ENCODE measurements around the gene LRRC9. TPM values are rescaled to one million over a fixed set of nuclear protein-coding genes. Genes with fewer than 3 reads are reported as not detected.

Gene LRRC9
- total RNA-seq, 1 donor from 2014 or later, result not detected

- ATAC-seq (no peak), DNase-seq (no peak)
- no peak for TF ChIP-seq CTCF (IDR thresholded peaks at IDR 0.05)
- intact Hi-C loops (cut with DNase I), result no loop called here
- Histone ChIP-seq H3K36me3 (no peaks in the 10 kb centered on the region), H3K27ac (no peak overlapping the region), H3K4me3 (no peak overlapping the region), H3K9me3 (no peaks in the 10 kb centered on the region), H3K27me3 (ENCODE audit: low read depth) (peaks cover 4% of the 10 kb centered on the region), H3K4me1 (no peaks in the 10 kb centered on the region)
Measured at GRCh38 chr14:59895721-59896120, 24.2 kb upstream of the LRRC9 start.

- TF ChIP-seq CTCF (IDR thresholded peaks at IDR 0.05), result peak; percentile 48
- H3K27me3 ChIP-seq (ENCODE audit: low read depth), result peaks cover 4% of the 10 kb centered on the region
- H3K4me3 ChIP-seq, result no peak overlapping the region
- H3K27ac ChIP-seq, result no peak overlapping the region
- H3K9me3 ChIP-seq, result no peaks in the 10 kb centered on the region
- DNase-seq (no peak), ATAC-seq (peak; percentile 54 to 68)
- H3K36me3 ChIP-seq, result no peaks in the 10 kb centered on the region
- H3K4me1 ChIP-seq, result no peaks in the 10 kb centered on the region
- intact Hi-C loops (cut with DNase I), result no loop called here
Measured at GRCh38 chr14:59897757-59898383, 22.1 kb upstream of the LRRC9 start.

- TF ChIP-seq CTCF (IDR thresholded peaks at IDR 0.05), result no peak
- Histone ChIP-seq H3K27ac (no peak overlapping the region), H3K9me3 (no peaks in the 10 kb centered on the region), H3K36me3 (no peaks in the 10 kb centered on the region), H3K4me3 (no peak overlapping the region), H3K4me1 (no peaks in the 10 kb centered on the region), H3K27me3 (ENCODE audit: low read depth) (no peaks in the 10 kb centered on the region)
- no peak for ATAC-seq
- intact Hi-C loops (cut with DNase I), result no loop called here
- DNase-seq, result no peak
Measured at GRCh38 chr14:59900556-59900955, 19.4 kb upstream of the LRRC9 start.

GRCh38 chr14:59904184-59904583 is 15.8 kb upstream of the LRRC9 start:
- intact Hi-C loops (cut with DNase I), result no loop called here

GRCh38 chr14:59905188-59905587 is 14.8 kb upstream of the LRRC9 start:
- Histone ChIP-seq H3K36me3 (no peaks in the 10 kb centered on the region), H3K4me3 (no peak overlapping the region), H3K9me3 (no peaks in the 10 kb centered on the region), H3K4me1 (no peaks in the 10 kb centered on the region), H3K27me3 (ENCODE audit: low read depth) (no peaks in the 10 kb centered on the region), H3K27ac (no peak overlapping the region)
- no peak for DNase-seq
- intact Hi-C loops (cut with DNase I), result no loop called here
- no peak for TF ChIP-seq CTCF (IDR thresholded peaks at IDR 0.05)
- no peak for ATAC-seq

More at GRCh38 chr14:59904184-59904583, 15.8 kb upstream of the LRRC9 start:
- H3K36me3 ChIP-seq, result no peaks in the 10 kb centered on the region
- no peak overlapping the region for H3K27ac ChIP-seq
- DNase-seq, result no peak
- no peaks in the 10 kb centered on the region for H3K9me3 ChIP-seq
- no peak for ATAC-seq
- no peak overlapping the region for H3K4me3 ChIP-seq
- H3K4me1 ChIP-seq, result no peaks in the 10 kb centered on the region
- TF ChIP-seq CTCF (IDR thresholded peaks at IDR 0.05), result no peak
- no peaks in the 10 kb centered on the region for H3K27me3 ChIP-seq (ENCODE audit: low read depth)

Data from lower lobe of right lung (tissue), 2 donors.